ENCODE results near the gene SSBP3. TPM values are rescaled to one million over a fixed set of nuclear protein-coding genes. Genes with fewer than 3 reads are reported as not detected.

The SSBP3 gene
- total and polyA plus RNA-seq, 4 donors = 43.7 to 83.4 (median 65.8) TPM

GRCh38 chr1:54277451-54278341, 128.5 kb downstream of the SSBP3 start:
- Histone ChIP-seq H3K4me3 (ENCODE audit: low read length in 2 of 2) (no peak overlapping the region), H3K9me3 (ENCODE audit: control insufficient read depth, low read length) (no peaks in the 10 kb centered on the region), H3K27ac (ENCODE audit: low read depth in 1 of 2, low read length in 2 of 2) (peak overlapping the region; percentile 63 to 97), H3K36me3 (ENCODE audit: control insufficient read depth in 1 of 2, insufficient read depth in 2 of 2, low read length in 1 of 2) (no peaks in the 10 kb centered on the region), H3K27me3 (ENCODE audit: control insufficient read depth in 1 of 2, insufficient read depth in 2 of 2, low read length in 1 of 2) (no peaks in the 10 kb centered on the region), H3K4me1 (ENCODE audit: control insufficient read depth in 1 of 2, insufficient read depth in 2 of 2, low read length in 2 of 2) (peaks cover 0 to 3% of the 10 kb centered on the region in 2 donors)
- ATAC-seq (ENCODE audit: low FRiP score) (no peak), DNase-seq (no peak)
- intact Hi-C loops (cut with DNase I) = loop anchor here in 1 of 2 donors (2.0 kb wide), 1 partner anchor 129 kb away; the partner anchor contains the start of gene SSBP3
- WGBS, 2 donors = 13 to 16% methylated on average over 4 of the region's 4 CpGs

DNA sequence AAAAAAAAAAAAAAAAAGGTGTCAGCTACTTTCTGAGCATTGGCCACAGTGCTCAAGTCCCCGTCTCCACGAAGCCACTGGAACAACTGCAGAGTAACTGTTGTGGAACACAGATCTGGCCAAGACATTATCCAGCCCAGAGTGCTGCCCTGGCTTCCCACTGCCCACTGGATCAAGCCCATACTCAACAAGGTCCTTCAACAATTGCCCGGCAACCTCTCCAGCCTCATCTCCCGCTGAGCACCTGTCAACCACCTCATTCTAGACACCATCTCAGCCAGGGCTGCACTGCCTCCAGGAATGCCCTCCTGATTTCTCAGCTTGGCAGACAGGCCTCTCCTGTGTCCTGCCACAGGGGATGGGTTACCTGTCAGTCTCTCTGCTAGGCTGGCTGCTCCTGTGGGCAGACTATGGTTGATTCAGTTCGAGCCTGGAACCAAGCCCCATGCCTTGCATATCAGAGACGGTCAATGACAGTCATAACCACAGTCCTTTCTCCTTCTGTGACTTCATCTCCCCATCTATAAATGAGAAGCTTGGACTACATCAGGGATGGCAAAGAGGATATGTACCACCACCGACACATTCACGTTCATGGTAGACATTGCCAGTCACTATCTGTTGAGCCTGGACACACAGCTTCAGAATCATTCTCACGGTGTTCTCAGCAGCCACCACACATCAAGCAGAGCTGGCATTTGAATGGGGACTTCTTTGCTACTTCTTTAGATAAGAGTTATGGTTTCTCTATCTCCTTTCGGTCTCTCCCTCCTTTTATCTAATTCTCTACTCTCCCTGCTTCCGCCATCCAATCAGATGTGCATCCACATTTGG, 129.4 kb downstream of the SSBP3 start:
- Histone ChIP-seq H3K9me3 (ENCODE audit: control insufficient read depth, low read length) (no peaks in the 10 kb centered on the region), H3K36me3 (ENCODE audit: control insufficient read depth in 1 of 2, insufficient read depth in 2 of 2, low read length in 1 of 2) (no peaks in the 10 kb centered on the region), H3K27ac (ENCODE audit: low read depth in 1 of 2, low read length in 2 of 2) (peak overlapping the region; percentile 63 to 89), H3K27me3 (ENCODE audit: control insufficient read depth in 1 of 2, insufficient read depth in 2 of 2, low read length in 1 of 2) (no peaks in the 10 kb centered on the region), H3K4me3 (ENCODE audit: low read length in 2 of 2) (no peak overlapping the region), H3K4me1 (ENCODE audit: control insufficient read depth in 1 of 2, insufficient read depth in 2 of 2, low read length in 2 of 2) (peaks cover 0 to 3% of the 10 kb centered on the region in 2 donors)
- no peak for ATAC-seq (ENCODE audit: low FRiP score)
- 85 to 87% methylated on average over 11 of the region's 11 CpGs for WGBS, 2 donors
- intact Hi-C loops (cut with DNase I) = loop anchor here in 1 of 2 donors (2.0 kb wide), 1 partner anchor 130 kb away; the partner anchor contains the start of gene SSBP3
- DNase-seq = no peak

DNA sequence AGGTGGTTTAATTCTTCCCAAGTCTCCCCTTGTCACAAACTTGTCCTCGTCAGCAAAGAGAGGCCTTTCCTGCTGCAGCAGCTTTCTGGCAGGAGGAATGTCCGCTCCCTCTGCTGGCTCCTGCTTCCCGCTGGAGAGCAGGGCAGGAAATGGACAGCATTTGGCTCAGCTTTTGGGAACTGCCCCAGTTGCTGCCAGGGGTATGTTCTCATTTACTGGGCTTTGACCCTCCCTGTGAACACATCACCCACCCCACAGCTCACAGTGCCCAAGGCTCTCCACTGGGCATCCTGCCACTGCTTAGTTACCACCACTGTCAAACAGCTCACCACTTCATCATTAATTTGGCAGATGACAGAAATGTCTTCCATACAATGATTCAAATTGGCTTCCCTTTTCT, 130.8 kb downstream of the SSBP3 start:
- ATAC-seq (ENCODE audit: low FRiP score) (peak; percentile 71), DNase-seq (peak; percentile 92 to 93)
- 0 to 3% methylated on average over 3 of the region's 3 CpGs for WGBS, 2 donors
- no peaks in the 10 kb centered on the region for H3K9me3 ChIP-seq (ENCODE audit: control insufficient read depth, low read length)
- no peaks in the 10 kb centered on the region for H3K36me3 ChIP-seq (ENCODE audit: control insufficient read depth in 1 of 2, insufficient read depth in 2 of 2, low read length in 1 of 2)
- H3K27me3 ChIP-seq (ENCODE audit: control insufficient read depth in 1 of 2, insufficient read depth in 2 of 2, low read length in 1 of 2) = no peaks in the 10 kb centered on the region
- peak overlapping the region; percentile 89 to 98 for H3K27ac ChIP-seq (ENCODE audit: low read depth in 1 of 2, low read length in 2 of 2)
- intact Hi-C loops (cut with DNase I) = loop anchor here in 1 of 2 donors (2.0 kb wide), 1 partner anchor 13 kb away; no protein-coding TSS in a partner anchor
- H3K4me3 ChIP-seq (ENCODE audit: low read length in 2 of 2) = no peak overlapping the region
- peaks cover 0 to 3% of the 10 kb centered on the region in 2 donors for H3K4me1 ChIP-seq (ENCODE audit: control insufficient read depth in 1 of 2, insufficient read depth in 2 of 2, low read length in 2 of 2)

- Histone ChIP-seq H3K27me3 (ENCODE audit: control insufficient read depth in 1 of 2, insufficient read depth in 2 of 2, low read length in 1 of 2) (no peaks in the 10 kb centered on the region), H3K9me3 (ENCODE audit: control insufficient read depth, low read length) (no peaks in the 10 kb centered on the region), H3K27ac (ENCODE audit: low read depth in 1 of 2, low read length in 2 of 2) (peak overlapping the region; percentile 58 to 95), H3K36me3 (ENCODE audit: control insufficient read depth in 1 of 2, insufficient read depth in 2 of 2, low read length in 1 of 2) (no peaks in the 10 kb centered on the region), H3K4me1 (ENCODE audit: control insufficient read depth in 1 of 2, insufficient read depth in 2 of 2, low read length in 2 of 2) (peaks cover 0 to 3% of the 10 kb centered on the region in 2 donors), H3K4me3 (ENCODE audit: low read length in 2 of 2) (no peak overlapping the region)
- WGBS, 2 donors = 34 to 36% methylated on average over 11 of the region's 11 CpGs
- intact Hi-C loops (cut with DNase I) = loop anchor here in 1 of 2 donors (2.0 kb wide), 1 partner anchor 14 kb away; no protein-coding TSS in a partner anchor
- DNase-seq (no peak), ATAC-seq (ENCODE audit: low FRiP score) (no peak)
Observed at GRCh38 chr1:54274881-54275280, 131.3 kb downstream of the SSBP3 start.

DNA sequence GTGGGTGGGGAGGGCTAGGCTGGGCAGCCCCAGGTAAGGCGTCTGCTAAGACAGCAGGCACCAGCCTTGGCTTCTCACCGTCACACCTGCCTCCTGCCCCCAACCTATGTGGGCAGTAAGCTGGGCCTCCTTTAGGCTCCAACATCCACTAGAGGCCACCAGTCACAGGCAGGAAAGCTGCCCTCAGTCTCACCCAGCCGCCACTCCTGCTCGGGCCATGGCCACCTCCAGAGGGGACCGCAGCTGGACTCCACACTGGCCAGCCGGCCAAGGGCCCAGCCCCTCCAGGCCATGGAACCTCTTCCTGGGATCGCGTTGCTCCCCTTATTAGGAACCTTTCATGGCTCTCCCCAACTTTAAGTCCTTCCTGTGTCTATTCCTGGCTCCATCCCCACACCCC, 131.7 kb downstream of the SSBP3 start:
- Histone ChIP-seq H3K4me3 (ENCODE audit: low read length in 2 of 2) (no peak overlapping the region), H3K27me3 (ENCODE audit: control insufficient read depth in 1 of 2, insufficient read depth in 2 of 2, low read length in 1 of 2) (no peaks in the 10 kb centered on the region), H3K36me3 (ENCODE audit: control insufficient read depth in 1 of 2, insufficient read depth in 2 of 2, low read length in 1 of 2) (no peaks in the 10 kb centered on the region), H3K9me3 (ENCODE audit: control insufficient read depth, low read length) (no peaks in the 10 kb centered on the region), H3K4me1 (ENCODE audit: control insufficient read depth in 1 of 2, insufficient read depth in 2 of 2, low read length in 2 of 2) (peaks cover 0 to 3% of the 10 kb centered on the region in 2 donors), H3K27ac (ENCODE audit: low read depth in 1 of 2, low read length in 2 of 2) (peak overlapping the region; percentile 58 to 95)
- 63 to 68% methylated on average over 8 of the region's 8 CpGs for WGBS, 2 donors
- DNase-seq (no peak), ATAC-seq (ENCODE audit: low FRiP score) (no peak)
- intact Hi-C loops (cut with DNase I) = loop anchor here in 1 of 2 donors (2.0 kb wide), 1 partner anchor 14 kb away; no protein-coding TSS in a partner anchor

- no peaks in the 10 kb centered on the region for H3K9me3 ChIP-seq (ENCODE audit: control insufficient read depth, low read length)
- no peaks in the 10 kb centered on the region for H3K36me3 ChIP-seq (ENCODE audit: control insufficient read depth in 1 of 2, insufficient read depth in 2 of 2, low read length in 1 of 2)
- intact Hi-C loops (cut with DNase I) = loop anchor here (1.0 to 2.0 kb wide), 4 partner anchors 15 to 215 kb away; no protein-coding TSS in a partner anchor
- no peak for DNase-seq
- H3K27me3 ChIP-seq (ENCODE audit: control insufficient read depth in 1 of 2, insufficient read depth in 2 of 2, low read length in 1 of 2) = no peaks in the 10 kb centered on the region
- 77 to 92% methylated on average over 5 of the region's 5 CpGs for WGBS, 2 donors
- peak; percentile 4 for ATAC-seq (ENCODE audit: low FRiP score)
- no peak overlapping the region for H3K4me3 ChIP-seq (ENCODE audit: low read length in 2 of 2)
- H3K27ac ChIP-seq (ENCODE audit: low read depth in 1 of 2, low read length in 2 of 2) = peak overlapping the region; percentile 58 to 95
- H3K4me1 ChIP-seq (ENCODE audit: control insufficient read depth in 1 of 2, insufficient read depth in 2 of 2, low read length in 2 of 2) = peaks cover 0 to 3% of the 10 kb centered on the region in 2 donors
Observed at GRCh38 chr1:54273795-54274163, 132.4 kb downstream of the SSBP3 start.

- Histone ChIP-seq H3K27me3 (ENCODE audit: control insufficient read depth in 1 of 2, insufficient read depth in 2 of 2, low read length in 1 of 2) (no peaks in the 10 kb centered on the region), H3K4me1 (ENCODE audit: control insufficient read depth in 1 of 2, insufficient read depth in 2 of 2, low read length in 2 of 2) (no peaks in the 10 kb centered on the region), H3K9me3 (ENCODE audit: control insufficient read depth, low read length) (no peaks in the 10 kb centered on the region), H3K4me3 (ENCODE audit: low read length in 2 of 2) (no peak overlapping the region), H3K36me3 (ENCODE audit: control insufficient read depth in 1 of 2, insufficient read depth in 2 of 2, low read length in 1 of 2) (no peaks in the 10 kb centered on the region), H3K27ac (ENCODE audit: low read depth in 1 of 2, low read length in 2 of 2) (peak overlapping the region; percentile 58 to 95)
- DNase-seq = peak; percentile 90 to 91
- WGBS, 2 donors = 12 to 16% methylated on average over 21 to 22 of the region's 22 CpGs
- intact Hi-C loops (cut with DNase I) = loop anchor here (1.0 to 2.0 kb wide), 3 partner anchors 66 to 216 kb away; no protein-coding TSS in a partner anchor
- peak; percentile 82 for ATAC-seq (ENCODE audit: low FRiP score)
Observed at GRCh38 chr1:54273092-54273794, 133.0 kb downstream of the SSBP3 start.

- Histone ChIP-seq H3K4me3 (ENCODE audit: low read length in 2 of 2) (no peak overlapping the region), H3K27ac (ENCODE audit: low read depth in 1 of 2, low read length in 2 of 2) (peak overlapping the region in 1 of 2 donors; percentile 95), H3K4me1 (ENCODE audit: control insufficient read depth in 1 of 2, insufficient read depth in 2 of 2, low read length in 2 of 2) (no peaks in the 10 kb centered on the region), H3K9me3 (ENCODE audit: control insufficient read depth, low read length) (no peaks in the 10 kb centered on the region), H3K27me3 (ENCODE audit: control insufficient read depth in 1 of 2, insufficient read depth in 2 of 2, low read length in 1 of 2) (no peaks in the 10 kb centered on the region), H3K36me3 (ENCODE audit: control insufficient read depth in 1 of 2, insufficient read depth in 2 of 2, low read length in 1 of 2) (no peaks in the 10 kb centered on the region)
- intact Hi-C loops (cut with DNase I) = loop anchor here (1.0 to 2.0 kb wide), 3 partner anchors 66 to 216 kb away; no protein-coding TSS in a partner anchor
- DNase-seq (no peak), ATAC-seq (ENCODE audit: low FRiP score) (no peak)
- 53 to 58% methylated on average over 4 of the region's 4 CpGs for WGBS, 2 donors
Observed at GRCh38 chr1:54272772-54273091, 133.5 kb downstream of the SSBP3 start.

Data from aorta (tissue), 5 donors.